Measurements from ENCODE around the gene NINJ2. TPM values are rescaled to one million over a fixed set of nuclear protein-coding genes. Genes with fewer than 3 reads are reported as not detected.

The NINJ2 gene
- total RNA-seq, 4 donors from 2014 or later: 1.4 to 8.0 (median 5.6) TPM

DNA sequence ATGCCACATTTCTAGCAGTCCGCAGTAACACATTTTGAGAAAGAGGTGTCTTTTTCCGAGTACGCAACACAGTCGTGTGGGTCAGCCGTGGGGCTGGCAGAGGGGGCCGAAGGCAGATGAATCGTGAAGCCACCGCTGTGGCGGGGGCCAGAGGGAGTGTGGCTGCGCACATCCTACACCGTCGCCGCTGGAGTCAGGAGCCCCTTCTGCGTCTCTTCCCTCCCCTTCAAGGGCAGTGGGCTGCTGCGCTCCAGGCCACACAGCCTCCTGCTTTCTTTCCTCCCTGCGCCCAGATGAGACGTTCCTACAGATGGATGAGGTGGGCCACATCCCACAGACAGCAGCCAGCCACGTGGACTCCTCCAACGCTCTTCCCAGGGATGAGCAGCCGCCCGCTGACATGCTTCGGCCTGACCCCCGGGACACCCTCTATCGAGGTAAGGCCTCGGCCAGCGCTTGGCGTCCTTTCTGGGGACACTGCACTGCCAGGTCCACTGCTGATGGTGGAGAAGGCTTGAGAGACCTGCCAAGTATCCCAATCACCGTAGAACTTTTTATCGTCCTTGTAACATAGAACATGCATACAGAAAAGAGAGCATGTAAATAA lies 113.7 kb downstream of the NINJ2 start:
- WGBS, 2 donors (ENCODE audit: low coverage in 1 of 2): 89 to 92% methylated on average over 18 to 28 of the region's 29 CpGs
- intact Hi-C loops (cut with DNase I; ENCODE audit: low total_unique reads): loop anchor here (5.0 kb wide), 1 partner anchor 107 kb away; no protein-coding TSS in a partner anchor
- peaks cover 0 to 11% (median 3%) of the 10 kb centered on the region in 4 donors for H3K4me1 ChIP-seq

DNA sequence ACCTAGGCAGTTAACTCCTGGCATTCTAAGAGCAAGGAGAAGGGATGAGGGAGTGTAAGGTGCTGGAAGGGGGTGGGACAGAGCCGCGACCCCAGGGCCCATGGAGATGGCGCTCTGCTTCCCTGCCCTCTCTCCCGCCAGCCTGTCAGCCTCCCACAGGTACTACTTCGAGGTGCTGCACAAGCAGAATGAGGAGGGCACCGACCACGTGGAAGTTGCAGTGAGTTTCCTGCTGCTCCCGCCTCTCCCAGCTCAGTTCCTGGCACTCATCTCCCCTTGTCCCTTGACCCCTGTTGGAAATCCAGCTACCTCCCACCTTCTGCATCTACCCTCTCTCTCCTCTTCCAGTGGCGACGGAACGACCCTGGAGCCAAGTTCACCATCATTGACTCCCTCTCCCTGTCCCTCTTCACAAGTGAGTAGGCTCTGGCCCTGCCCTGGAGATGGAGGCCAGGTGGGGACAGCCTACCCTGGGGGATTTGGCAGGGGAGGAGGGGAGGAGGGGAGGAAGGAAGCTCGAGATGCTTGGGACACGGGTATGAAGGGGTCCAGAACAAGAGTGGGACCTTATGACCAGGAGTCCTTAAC lies 115.3 kb downstream of the NINJ2 start:
- DNase-seq: no peak
- no peak overlapping the region for H3K27ac ChIP-seq
- no peaks in the 10 kb centered on the region for H3K36me3 ChIP-seq
- H3K9me3 ChIP-seq: no peaks in the 10 kb centered on the region
- WGBS, 2 donors (ENCODE audit: low coverage in 1 of 2): 81% methylated on average over 13 of the region's 13 CpGs; no CpG with 5 or more reads in 1 of the 2 donors
- in situ Hi-C loops (cut with MboI; ENCODE audit: low pct_ligation_motif_present in 1 of 4, low pct_unique_long_range_greater_than_20kb in 1 of 4, low sequenced_read_pairs in 3 of 4) (loop anchor here in 1 of 4 donors (10.0 kb wide), 1 partner anchor 103 kb away; no protein-coding TSS in a partner anchor), intact Hi-C loops (cut with DNase I; ENCODE audit: low total_unique reads) (loop anchor here (5.0 kb wide), 1 partner anchor 106 kb away; no protein-coding TSS in a partner anchor)
- no peak overlapping the region for H3K4me3 ChIP-seq
- TF ChIP-seq, protein P1, sequence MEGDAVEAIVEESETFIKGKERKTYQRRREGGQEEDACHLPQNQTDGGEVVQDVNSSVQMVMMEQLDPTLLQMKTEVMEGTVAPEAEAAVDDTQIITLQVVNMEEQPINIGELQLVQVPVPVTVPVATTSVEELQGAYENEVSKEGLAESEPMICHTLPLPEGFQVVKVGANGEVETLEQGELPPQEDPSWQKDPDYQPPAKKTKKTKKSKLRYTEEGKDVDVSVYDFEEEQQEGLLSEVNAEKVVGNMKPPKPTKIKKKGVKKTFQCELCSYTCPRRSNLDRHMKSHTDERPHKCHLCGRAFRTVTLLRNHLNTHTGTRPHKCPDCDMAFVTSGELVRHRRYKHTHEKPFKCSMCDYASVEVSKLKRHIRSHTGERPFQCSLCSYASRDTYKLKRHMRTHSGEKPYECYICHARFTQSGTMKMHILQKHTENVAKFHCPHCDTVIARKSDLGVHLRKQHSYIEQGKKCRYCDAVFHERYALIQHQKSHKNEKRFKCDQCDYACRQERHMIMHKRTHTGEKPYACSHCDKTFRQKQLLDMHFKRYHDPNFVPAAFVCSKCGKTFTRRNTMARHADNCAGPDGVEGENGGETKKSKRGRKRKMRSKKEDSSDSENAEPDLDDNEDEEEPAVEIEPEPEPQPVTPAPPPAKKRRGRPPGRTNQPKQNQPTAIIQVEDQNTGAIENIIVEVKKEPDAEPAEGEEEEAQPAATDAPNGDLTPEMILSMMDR (IDR thresholded peaks at IDR 0.05): no peak
- TF ChIP-seq POLR2AphosphoS5 (IDR thresholded peaks at IDR 0.05) (no peak), EP300 (IDR thresholded peaks at IDR 0.05; ENCODE audit: low read depth) (no peak), POLR2A (IDR thresholded peaks at IDR 0.05) (no peak)
- H3K27me3 ChIP-seq: peaks cover 7% of the 10 kb centered on the region
- peaks cover 0 to 11% (median 3%) of the 10 kb centered on the region in 4 donors for H3K4me1 ChIP-seq

More for the DNA sequence above, 113.7 kb downstream of the NINJ2 start:
- in situ Hi-C loops (cut with MboI; ENCODE audit: low pct_ligation_motif_present in 1 of 4, low pct_unique_long_range_greater_than_20kb in 1 of 4, low sequenced_read_pairs in 3 of 4): loop anchor here in 3 of 4 donors (5.0 to 25.0 kb wide), 5 partner anchors 97 to 388 kb away; partner anchors contain the start of gene RAD52 (in 1 of the 3)
- no peak for DNase-seq
- Histone ChIP-seq H3K27ac (no peak overlapping the region), H3K36me3 (no peaks in the 10 kb centered on the region), H3K27me3 (peaks cover 7% of the 10 kb centered on the region), H3K4me3 (no peak overlapping the region), H3K9me3 (no peaks in the 10 kb centered on the region)
- TF ChIP-seq, protein P1 (IDR thresholded peaks at IDR 0.05): no peak
- TF ChIP-seq POLR2A (IDR thresholded peaks at IDR 0.05) (no peak), EP300 (IDR thresholded peaks at IDR 0.05; ENCODE audit: low read depth) (no peak), POLR2AphosphoS5 (IDR thresholded peaks at IDR 0.05) (no peak)

DNA sequence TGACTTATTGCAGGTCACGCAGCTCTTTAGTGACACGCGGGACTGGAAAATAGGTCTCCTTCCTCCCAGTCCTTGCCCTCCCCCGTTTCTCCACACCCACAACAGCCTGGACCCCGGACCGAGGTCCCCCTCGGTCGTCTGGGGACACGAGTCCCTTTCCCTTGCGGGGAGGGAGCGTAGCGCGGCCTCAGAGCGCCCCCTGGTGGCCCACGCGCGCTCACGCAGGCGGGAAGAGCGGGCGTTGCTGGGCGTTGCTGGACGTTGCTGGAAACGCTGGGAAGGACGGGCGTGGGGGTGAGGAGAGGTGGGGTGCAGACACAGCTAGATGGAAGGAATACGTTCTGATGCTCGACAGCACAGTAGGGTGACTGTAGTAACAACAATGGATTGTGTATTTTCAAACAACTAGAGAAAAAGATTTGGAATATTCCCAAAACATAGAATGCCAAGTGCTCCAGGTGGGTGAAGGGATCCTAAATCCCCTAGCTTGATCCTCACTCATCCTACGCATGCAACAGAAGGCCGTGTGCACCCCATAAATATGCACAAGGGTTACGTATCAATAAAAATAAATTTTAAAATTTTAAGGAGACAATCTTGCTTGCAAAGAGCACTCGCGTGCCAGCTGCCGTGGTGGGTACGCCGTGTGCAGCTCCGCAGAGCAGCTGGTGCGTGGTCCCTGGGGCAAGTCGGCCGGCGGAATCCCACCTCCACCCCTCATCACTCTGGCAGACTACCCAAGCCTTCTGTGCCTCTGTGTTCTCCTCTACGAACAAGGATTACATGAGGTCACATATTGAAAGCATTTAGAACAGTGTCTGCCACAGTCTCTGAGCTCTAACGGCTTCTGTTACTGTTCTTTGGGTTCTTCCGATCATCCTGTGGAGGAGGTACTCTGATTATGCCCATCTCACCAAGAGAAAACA lies 116.1 kb downstream of the NINJ2 start:
- Histone ChIP-seq H3K27ac (no peak overlapping the region), H3K27me3 (peaks cover 7% of the 10 kb centered on the region), H3K4me1 (peaks cover 0 to 8% (median 3%) of the 10 kb centered on the region in 4 donors), H3K36me3 (no peaks in the 10 kb centered on the region), H3K9me3 (no peaks in the 10 kb centered on the region), H3K4me3 (no peak overlapping the region)
- in situ Hi-C loops (cut with MboI; ENCODE audit: low pct_ligation_motif_present in 1 of 4, low pct_unique_long_range_greater_than_20kb in 1 of 4, low sequenced_read_pairs in 3 of 4): loop anchor here in 1 of 4 donors (10.0 kb wide), 1 partner anchor 102 kb away; no protein-coding TSS in a partner anchor
- no peak for TF ChIP-seq EP300 (IDR thresholded peaks at IDR 0.05; ENCODE audit: low read depth)
- TF ChIP-seq, protein P1 (IDR thresholded peaks at IDR 0.05): peak; percentile 96 to 100 (median 99)
- TF ChIP-seq POLR2A (IDR thresholded peaks at IDR 0.05): no peak
- TF ChIP-seq POLR2AphosphoS5 (IDR thresholded peaks at IDR 0.05): no peak
- WGBS, 2 donors (ENCODE audit: low coverage in 1 of 2): 30 to 32% methylated on average over 2 to 44 of the region's 44 CpGs
- DNase-seq: peak; percentile 73
- intact Hi-C loops (cut with DNase I; ENCODE audit: low total_unique reads): loop anchor here (5.0 kb wide), 1 partner anchor 105 kb away; no protein-coding TSS in a partner anchor
